Heart right ventricle (tissue), 16 donors: ENCODE measurements around the gene THTPA. TPM values are rescaled to one million over a fixed set of nuclear protein-coding genes. Genes with fewer than 3 reads are reported as not detected.

ENCODE experiments used
- ATAC-seq, 8 donors: fragments of 200-7000 bp; cut with Tn5 transposase; one replicate each; pipeline ENCODE4 v1.9.1; 2020; ENCODE audit warnings: mild to moderate bottlenecking in 8 of 8, moderate library complexity in 8 of 8, moderate number of reproducible peaks in 1 of 8
- DNase-seq, 2 donors: peaks; one replicate each; pipeline ENCODE4 v3.0.0-alpha.2; 2020
- H3K27ac ChIP-seq, 10 donors: fragments of 200-600 bp; sonication (generic) in 2 of 10; one replicate each; pipeline versions ENCODE4 v1.5.0 to v1.8.0; 2020 to 2022; ENCODE audit warnings: mild to moderate bottlenecking in 3 of 10
- H3K27me3 ChIP-seq, 7 donors: fragments of 200-600 bp; one replicate each; pipeline ENCODE4 v1.8.0; 2021 to 2022; ENCODE audit warnings: mild to moderate bottlenecking in 2 of 7
- H3K36me3 ChIP-seq, 9 donors: fragments of 200-600 bp; sonication (generic) in 1 of 9; one replicate each; pipeline versions ENCODE4 v1.5.0 to v1.8.0; 2020 to 2022; ENCODE audit warnings: mild to moderate bottlenecking in 2 of 9
- H3K4me1 ChIP-seq, 9 donors: fragments of 200-600 bp; sonication (generic) in 1 of 9; one replicate each; pipeline versions ENCODE4 v1.5.0 to v1.8.0; 2020 to 2022; ENCODE audit warnings: mild to moderate bottlenecking in 4 of 9
- H3K4me3 ChIP-seq, 10 donors: fragments of 200-600 bp; sonication (generic) in 2 of 10; one replicate each; pipeline versions ENCODE4 v1.5.0 to v1.8.0; 2020 to 2022; ENCODE audit warnings: mild to moderate bottlenecking in 7 of 10, moderate library complexity in 2 of 10
- H3K9me3 ChIP-seq, 11 donors: fragments of 200-600 bp in 10 of 11; sonication (generic) in 2 of 11; one replicate each; pipeline versions ENCODE4 v1.5.0 to v1.8.0; 2013 to 2022; ENCODE audit warnings: mild to moderate bottlenecking in 2 of 11, control low read depth in 1 of 11, moderate library complexity in 1 of 11
- WGBS, 2 donors: extraction: QIAGEN DNeasy Blood & Tissue Kit; methylation state at CpG; one replicate each; pipeline ENCODE4 v1.1.7; 2013; ENCODE audit warnings: inconsistent platforms in 1 of 2; 5-methylcytosine and 5-hydroxymethylcytosine counted together
- intact Hi-C, 10 donors: fragments of 100-400 bp; cut with DNase I; formaldehyde crosslinking; loops; one replicate each; pipeline versions ENCODE4 v1.11.1 to v1.14.2; 2022
- polyA plus RNA-seq, 2 donors: library from polyadenylated mRNA; stranded (reverse); fragments of 200-250 nt; gene quantifications; one replicate each; pipeline ENCODE4 v1.2.3, GENCODE V29; 2013
- total RNA-seq, 10 donors: library from RNA; stranded (reverse); fragmentation: NEBNext Ultra II Directional in 3 of 10; extraction: Animal tissue kit (Norgen Biotek cat#: 25700) in 3 of 10; gene quantifications; one replicate each; pipeline versions ENCODE4 v1.2.1 to v1.2.4, GENCODE V29; 2021 to 2023
- TF ChIP-seq, protein P1 (sequence below), 9 donors: fragments of 200-600 bp; sonication (generic) in 2 of 9; IDR thresholded peaks; one replicate each; pipeline versions ENCODE4 v1.5.0 to v1.8.0; 2021 to 2022; ENCODE audit warnings: antibody characterized with exemption in 9 of 9, mild to moderate bottlenecking in 5 of 9, moderate library complexity in 1 of 9
- donor health status: Arrhythmogenic right ventricular cardiomyopathy.
- donor health status: ischemic (EF 13 %, LVEDD 7.1; RV severe dilation, severe dysfunction).
- donor health status: healthy with polysubstance abuse.
- donor health status: DM: no; HTN: yes; CAD: no.
- donor health status: DM: no; HTN: no; CAD: no.
- donor health status: ischemic (EF 25% LVEDD 6.9; RV normal size, moderate dysfunction).
- donor health status: ischemic (EF 25% LVEDD 5.7; RV mildly dilated, moderate dysfunction).
- donor health status: healthy.
- donor health status: DM: yes; HTN: yes; CAD: no.
- donor health status: Ischemic cardiomyopathy.
- donor health status: ischemic (EF 35%, LVEDD 5.7; RV mildly dilated, moderate dysfunction).
- donor health status: nonischemic (EF 11% LVEDD 7.7; RV severe dilation, severe dysfunction).
- donor health status: DM: yes; HTN: yes; CAD: no.
- donor health status: PGD.
- donor health status: ischemic (EF 29% LVEDD 5.4; RV normal size, mild dysfunction).
- donor health status: nonischemic (EF 23%, LVEDD 6.1; RV moderate dilation, normal function).

The THTPA gene
- total and polyA plus RNA-seq, 12 donors, result 8.7 to 27.9 (median 18.0) TPM

- TF ChIP-seq, protein P1, sequence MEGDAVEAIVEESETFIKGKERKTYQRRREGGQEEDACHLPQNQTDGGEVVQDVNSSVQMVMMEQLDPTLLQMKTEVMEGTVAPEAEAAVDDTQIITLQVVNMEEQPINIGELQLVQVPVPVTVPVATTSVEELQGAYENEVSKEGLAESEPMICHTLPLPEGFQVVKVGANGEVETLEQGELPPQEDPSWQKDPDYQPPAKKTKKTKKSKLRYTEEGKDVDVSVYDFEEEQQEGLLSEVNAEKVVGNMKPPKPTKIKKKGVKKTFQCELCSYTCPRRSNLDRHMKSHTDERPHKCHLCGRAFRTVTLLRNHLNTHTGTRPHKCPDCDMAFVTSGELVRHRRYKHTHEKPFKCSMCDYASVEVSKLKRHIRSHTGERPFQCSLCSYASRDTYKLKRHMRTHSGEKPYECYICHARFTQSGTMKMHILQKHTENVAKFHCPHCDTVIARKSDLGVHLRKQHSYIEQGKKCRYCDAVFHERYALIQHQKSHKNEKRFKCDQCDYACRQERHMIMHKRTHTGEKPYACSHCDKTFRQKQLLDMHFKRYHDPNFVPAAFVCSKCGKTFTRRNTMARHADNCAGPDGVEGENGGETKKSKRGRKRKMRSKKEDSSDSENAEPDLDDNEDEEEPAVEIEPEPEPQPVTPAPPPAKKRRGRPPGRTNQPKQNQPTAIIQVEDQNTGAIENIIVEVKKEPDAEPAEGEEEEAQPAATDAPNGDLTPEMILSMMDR (IDR thresholded peaks at IDR 0.05), result no peak
- WGBS, 2 donors, result 83 to 87% methylated on average over 3 of the region's 3 CpGs
- Histone ChIP-seq H3K4me3 (no peak overlapping the region), H3K27ac (no peak overlapping the region), H3K36me3 (no peaks in the 10 kb centered on the region), H3K9me3 (no peaks in the 10 kb centered on the region), H3K27me3 (no peaks in the 10 kb centered on the region), H3K4me1 (peaks cover 0 to 8% (median 0%) of the 10 kb centered on the region in 9 donors)
- intact Hi-C loops, result no loop called here
- DNase-seq (no peak), ATAC-seq (no peak)
These were observed 27.1 kb upstream of the THTPA start for GRCh38 chr14:23529016-23529415.

DNA sequence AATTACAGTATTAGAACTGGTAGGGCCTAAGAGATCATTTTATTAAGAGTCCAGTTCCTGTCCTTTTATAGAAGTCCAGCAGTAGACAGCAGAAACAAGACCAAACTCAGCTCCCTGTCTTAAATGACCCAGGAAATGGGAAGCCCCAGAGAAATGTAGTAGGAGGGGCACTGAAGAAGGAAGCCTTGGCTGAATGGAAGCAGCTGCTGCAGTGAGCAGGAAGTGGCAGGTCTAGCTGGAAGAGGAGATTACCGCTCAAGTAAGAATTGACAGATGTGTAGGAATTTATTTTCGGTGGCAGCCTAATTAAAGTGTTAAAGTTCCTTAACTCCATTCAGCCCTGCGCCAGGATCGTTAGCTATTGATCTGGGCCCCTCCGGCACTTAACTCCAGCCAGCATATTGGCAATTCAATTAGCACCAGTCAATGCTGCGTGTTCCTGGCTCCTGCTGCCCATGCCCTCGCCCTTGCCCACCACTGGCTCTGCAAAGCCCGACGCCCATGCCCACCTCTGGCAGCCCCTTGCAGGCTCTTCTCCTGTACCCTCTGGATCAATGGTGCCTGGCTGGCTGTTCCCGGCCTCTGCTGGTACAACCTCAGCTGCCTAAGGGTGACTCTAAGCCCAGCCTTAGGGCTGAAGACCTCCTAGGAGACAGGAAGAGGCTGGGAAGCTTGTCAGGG is 25.6 kb upstream of the THTPA start:
- no peaks in the 10 kb centered on the region for H3K36me3 ChIP-seq
- ATAC-seq, result peak in 1 of 8 donors; percentile 63
- H3K9me3 ChIP-seq, result no peaks in the 10 kb centered on the region
- peaks cover 0 to 8% (median 0%) of the 10 kb centered on the region in 9 donors for H3K4me1 ChIP-seq
- no peak for DNase-seq
- H3K27ac ChIP-seq, result peak overlapping the region in 3 of 10 donors; percentile 8 to 39 (median 10)
- H3K4me3 ChIP-seq, result no peak overlapping the region
- no peaks in the 10 kb centered on the region for H3K27me3 ChIP-seq
- 71 to 79% methylated on average over 10 of the region's 10 CpGs for WGBS, 2 donors
- TF ChIP-seq, protein P1 (IDR thresholded peaks at IDR 0.05), result no peak
- intact Hi-C loops, result loop anchor here in 3 of 10 donors (1.0 to 10.0 kb wide), 2 partner anchors 20 to 46 kb away; no protein-coding TSS in a partner anchor

DNA sequence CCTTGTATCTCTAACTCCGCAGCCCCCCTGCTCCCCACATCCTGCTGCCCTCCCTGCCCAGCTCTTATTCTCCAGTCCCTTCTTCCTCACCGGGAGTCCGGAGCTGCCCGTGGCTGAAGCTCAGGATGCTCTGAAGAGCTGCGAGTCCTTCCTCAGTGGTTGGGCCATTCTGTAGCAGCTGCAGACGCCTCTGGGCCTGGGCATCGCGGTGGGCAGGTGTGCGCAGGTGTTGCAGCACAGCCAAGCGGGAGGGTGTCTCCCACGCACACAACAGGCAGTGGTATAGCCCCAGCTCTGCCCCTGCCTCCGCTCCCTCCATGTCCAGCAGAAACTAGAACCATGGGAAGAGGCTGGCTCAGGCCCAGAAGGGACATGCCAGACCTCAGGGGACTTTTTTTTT is 24.7 kb upstream of the THTPA start:
- Histone ChIP-seq H3K4me1 (peaks cover 0 to 8% (median 0%) of the 10 kb centered on the region in 9 donors), H3K27me3 (no peaks in the 10 kb centered on the region), H3K4me3 (no peak overlapping the region), H3K9me3 (no peaks in the 10 kb centered on the region), H3K27ac (no peak overlapping the region), H3K36me3 (no peaks in the 10 kb centered on the region)
- DNase-seq (no peak), ATAC-seq (no peak)
- TF ChIP-seq, protein P1 (IDR thresholded peaks at IDR 0.05), result no peak
- 93 to 96% methylated on average over 12 of the region's 12 CpGs for WGBS, 2 donors
- intact Hi-C loops, result loop anchor here in 3 of 10 donors (1.0 to 10.0 kb wide), 2 partner anchors 19 to 47 kb away; no protein-coding TSS in a partner anchor

- H3K4me3 ChIP-seq, result no peak overlapping the region
- no peak for DNase-seq
- TF ChIP-seq, protein P1 (IDR thresholded peaks at IDR 0.05), result no peak
- no peaks in the 10 kb centered on the region for H3K36me3 ChIP-seq
- intact Hi-C loops, result loop anchor here in 2 of 10 donors (10.0 kb wide), 1 partner anchor 48 kb away; no protein-coding TSS in a partner anchor
- peaks cover 0 to 8% (median 0%) of the 10 kb centered on the region in 9 donors for H3K4me1 ChIP-seq
- H3K27me3 ChIP-seq, result no peaks in the 10 kb centered on the region
- H3K9me3 ChIP-seq, result no peaks in the 10 kb centered on the region
- 97% methylated on average over 7 of the region's 7 CpGs for WGBS, 2 donors
- no peak overlapping the region for H3K27ac ChIP-seq
- no peak for ATAC-seq
These were observed 23.4 kb upstream of the THTPA start for GRCh38 chr14:23532658-23533057.
